ENCODE measurements around the gene CHTF18. TPM values are rescaled to one million over a fixed set of nuclear protein-coding genes. Genes with fewer than 3 reads are reported as not detected.

Gene CHTF18
- total and polyA plus RNA-seq, 2 donors (not counting 3 experiments of a cell fraction or from before 2014, with no cell fraction given) = 33.0 to 69.5 TPM

DNA sequence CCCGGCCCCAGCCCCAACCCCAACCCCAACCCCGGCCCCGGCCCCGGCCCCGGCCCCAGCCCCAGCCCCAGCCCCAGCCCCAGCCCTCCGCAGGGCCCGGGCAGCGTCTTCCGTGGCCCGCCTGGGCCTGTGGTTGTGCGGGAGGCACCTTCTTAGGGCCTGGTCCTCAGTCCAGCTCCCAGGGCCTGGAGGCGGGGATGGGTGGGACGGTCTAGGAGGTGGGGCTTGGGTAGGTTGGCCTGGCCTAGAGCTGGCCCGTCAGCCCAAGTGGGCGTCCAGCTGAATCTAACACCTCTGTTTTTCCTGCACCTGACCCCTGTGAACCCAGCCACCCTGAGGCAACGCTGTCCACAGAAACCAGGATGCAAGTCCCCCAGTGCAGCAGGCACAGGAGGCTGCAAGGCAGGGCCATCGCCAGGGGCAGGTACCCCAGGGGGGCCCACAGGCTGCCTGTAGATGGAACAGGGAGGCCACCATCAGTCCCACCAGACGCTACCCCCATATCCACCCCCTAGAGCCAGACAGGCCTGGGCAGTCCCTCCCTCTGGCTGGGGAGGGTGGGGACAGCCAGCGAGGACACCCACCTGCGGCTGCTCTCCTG, 19.1 kb upstream of the CHTF18 start:
- no peak overlapping the region for H3K9ac ChIP-seq (replicated peaks; ENCODE audit: extremely low read depth, insufficient read depth, low read length)
- TF ChIP-seq, protein P1, sequence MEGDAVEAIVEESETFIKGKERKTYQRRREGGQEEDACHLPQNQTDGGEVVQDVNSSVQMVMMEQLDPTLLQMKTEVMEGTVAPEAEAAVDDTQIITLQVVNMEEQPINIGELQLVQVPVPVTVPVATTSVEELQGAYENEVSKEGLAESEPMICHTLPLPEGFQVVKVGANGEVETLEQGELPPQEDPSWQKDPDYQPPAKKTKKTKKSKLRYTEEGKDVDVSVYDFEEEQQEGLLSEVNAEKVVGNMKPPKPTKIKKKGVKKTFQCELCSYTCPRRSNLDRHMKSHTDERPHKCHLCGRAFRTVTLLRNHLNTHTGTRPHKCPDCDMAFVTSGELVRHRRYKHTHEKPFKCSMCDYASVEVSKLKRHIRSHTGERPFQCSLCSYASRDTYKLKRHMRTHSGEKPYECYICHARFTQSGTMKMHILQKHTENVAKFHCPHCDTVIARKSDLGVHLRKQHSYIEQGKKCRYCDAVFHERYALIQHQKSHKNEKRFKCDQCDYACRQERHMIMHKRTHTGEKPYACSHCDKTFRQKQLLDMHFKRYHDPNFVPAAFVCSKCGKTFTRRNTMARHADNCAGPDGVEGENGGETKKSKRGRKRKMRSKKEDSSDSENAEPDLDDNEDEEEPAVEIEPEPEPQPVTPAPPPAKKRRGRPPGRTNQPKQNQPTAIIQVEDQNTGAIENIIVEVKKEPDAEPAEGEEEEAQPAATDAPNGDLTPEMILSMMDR (IDR thresholded peaks at IDR 0.05; ENCODE audit: extremely low read depth in 1 of 2, insufficient read depth in 1 of 2, low read depth in 1 of 2, low read length in 2 of 2) = no peak
- TF ChIP-seq FOS (IDR thresholded peaks at IDR 0.05; ENCODE audit: borderline replicate concordance, insufficient read depth, low read length) (no peak), GATA2 (IDR thresholded peaks at IDR 0.05; ENCODE audit: insufficient read depth, insufficient read length, low read depth, low read length) (no peak), POLR2AphosphoS5 (IDR thresholded peaks at IDR 0.05; ENCODE audit: insufficient read depth, low read depth, low read length) (no peak), POLR2A (IDR thresholded peaks at IDR 0.05; ENCODE audit: low read depth, low read length) (no peak), EZH2 (IDR thresholded peaks at IDR 0.05; ENCODE audit: borderline replicate concordance, low read depth, low read length, severe bottlenecking) (no peak), MYC (IDR thresholded peaks at IDR 0.05; ENCODE audit: low read depth, low read length) (no peak), JUN (IDR thresholded peaks at IDR 0.05; ENCODE audit: borderline replicate concordance, insufficient read depth, insufficient read length, low read depth) (no peak)
- TF ChIP-seq, protein P2, sequence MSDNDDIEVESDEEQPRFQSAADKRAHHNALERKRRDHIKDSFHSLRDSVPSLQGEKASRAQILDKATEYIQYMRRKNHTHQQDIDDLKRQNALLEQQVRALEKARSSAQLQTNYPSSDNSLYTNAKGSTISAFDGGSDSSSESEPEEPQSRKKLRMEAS (IDR thresholded peaks at IDR 0.05; ENCODE audit: insufficient read depth, insufficient read length) = no peak
- H3K4me1 ChIP-seq (ENCODE audit: control insufficient read depth, extremely low read depth, insufficient read depth, low read length) = no peaks in the 10 kb centered on the region
- H3K79me2 ChIP-seq (ENCODE audit: control insufficient read depth, insufficient read depth, low read length) = no peaks in the 10 kb centered on the region
- H3K4me3 ChIP-seq (replicated peaks in 1 of 3; ENCODE audit: insufficient read depth in 1 of 3, low read depth in 1 of 3, low read length in 3 of 3) = no peak overlapping the region
- H3K4me2 ChIP-seq (ENCODE audit: insufficient read depth, low read length) = no peak overlapping the region
- H3K36me3 ChIP-seq (ENCODE audit: control insufficient read depth in 2 of 2, extremely low read depth in 1 of 2, insufficient read depth in 2 of 2, low read length in 2 of 2) = no peaks in the 10 kb centered on the region
- POLR2A ChIA-PET = no interaction called here
- H3K27ac ChIP-seq (ENCODE audit: insufficient read depth, low read depth, low read length) = no peak overlapping the region
- FAIRE-seq = no peak
- no peak overlapping the region for H2AFZ ChIP-seq (ENCODE audit: low read depth, low read length)
- no TSS peak for BruUV-seq (replicated peaks)
- dilution Hi-C loops (cut with MboI; ENCODE audit: extremely low pct_ligation_motif_present, low sequenced_read_pairs) = no loop called here
- no peaks in the 10 kb centered on the region for H3K27me3 ChIP-seq (ENCODE audit: control insufficient read depth in 2 of 2, insufficient read depth in 2 of 2, low read length in 2 of 2)
- intact Hi-C loops (cut with micrococcal nuclease) = no loop called here
- CTCF ChIA-PET = interaction anchor here (0.7 to 1.6 kb wide), 2 partner anchors 20 to 57 kb away, joined by 3 to 6 read pairs; no protein-coding TSS in a partner anchor
- no peak for DNase-seq (ENCODE audit: low read depth, low spot score)
- H3K9me3 ChIP-seq (replicated peaks; ENCODE audit: control insufficient read depth, insufficient read depth, low read length) = no peaks in the 10 kb centered on the region
- no peaks in the 10 kb centered on the region for H4K20me1 ChIP-seq (replicated peaks; ENCODE audit: control insufficient read depth, extremely low read depth, insufficient read depth, low read length)
- H3K9me1 ChIP-seq (replicated peaks; ENCODE audit: control insufficient read depth, extremely low read depth, insufficient read depth, low read length) = no peaks in the 10 kb centered on the region

All from endothelial cell of umbilical vein (primary cell).